Endothelial cell of umbilical vein (primary cell): ENCODE data around the gene C3orf20. TPM values are rescaled to one million over a fixed set of nuclear protein-coding genes. Genes with fewer than 3 reads are reported as not detected.

Experiments used
- BruUV-seq: library from RNA; stranded (reverse); fragments of 400-500 nt; replicated peaks from 2 replicates; lab custom pipeline; 2021; lab: Mats Ljungman, UMichigan
- CTCF ChIA-PET: fragments of 300-600, 350-600 bp; sonication (Branson Sonifier 250); formaldehyde crosslinking; loops from one replicate; lab custom pipeline; 2021; ENCODE audit warnings: antibody characterized with exemption, inconsistent platforms; lab: Charles Lee
- POLR2A ChIA-PET: fragments of 300-600, 350-600 bp; sonication (Branson Sonifier 250); formaldehyde crosslinking; loops from one replicate; lab custom pipeline; 2021; ENCODE audit warnings: antibody characterized with exemption, inconsistent platforms; lab: Charles Lee
- DNase-seq: peaks from one replicate; pipeline ENCODE4 v3.0.0-alpha.2; 2011; ENCODE audit warnings: low read depth, low spot score
- FAIRE-seq: peaks from 2 replicates; lab custom pipeline; 2011; peaks lifted over from hg19 to GRCh38; lab: Jason Lieb, UNC
- H2AFZ ChIP-seq: 2 replicates; pipeline ENCODE4 v1.6.0; 2012; ENCODE audit warnings: low read depth, low read length, control low read depth, inconsistent platforms
- H3K27ac ChIP-seq: 2 replicates; pipeline ENCODE4 v1.5.1; 2011; ENCODE audit warnings: low read depth, mild to moderate bottlenecking, control low read depth, low read length, moderate library complexity; ENCODE audit not compliant: insufficient read depth
- H3K27me3 ChIP-seq, 2 experiments: 2 replicates each; pipeline versions ENCODE4 v1.6.0 to v1.6.1; 2011; ENCODE audit warnings: low read length in 2 of 2, mixed read lengths in 1 of 2; ENCODE audit not compliant: control insufficient read depth in 2 of 2, insufficient read depth in 2 of 2
- H3K36me3 ChIP-seq, 2 experiments: 2 replicates in 1 of 2; 3 replicates in 1 of 2; pipeline ENCODE4 v1.5.1; 2011; ENCODE audit warnings: low read length in 2 of 2, mild to moderate bottlenecking in 1 of 2, moderate library complexity in 1 of 2; ENCODE audit not compliant: control insufficient read depth in 2 of 2, insufficient read depth in 2 of 2; ENCODE audit errors: extremely low read depth in 1 of 2
- H3K4me1 ChIP-seq: 3 replicates; pipeline ENCODE4 v1.5.1; 2011; ENCODE audit warnings: mild to moderate bottlenecking, low read length; ENCODE audit not compliant: control insufficient read depth, insufficient read depth; ENCODE audit errors: extremely low read depth
- H3K4me2 ChIP-seq: 2 replicates; pipeline ENCODE4 v1.6.1; 2011; ENCODE audit warnings: low read length, control low read depth, mixed read lengths; ENCODE audit not compliant: insufficient read depth
- H3K4me3 ChIP-seq, 3 experiments: fragments of 200-600 bp in 1 of 3; sonication (generic), shearing (Covaris generic) in 1 of 3; replicated peaks in 1 of 3; 2 replicates each; pipeline ENCODE4 v1.5.1; 2011 to 2016; ENCODE audit warnings: control low read depth in 3 of 3, low read length in 3 of 3, mild to moderate bottlenecking in 2 of 3, inconsistent platforms in 1 of 3, low read depth in 1 of 3, moderate library complexity in 1 of 3; ENCODE audit not compliant: insufficient read depth in 1 of 3
- H3K79me2 ChIP-seq: 2 replicates; pipeline ENCODE4 v1.6.0; 2012; ENCODE audit warnings: low read length, inconsistent platforms; ENCODE audit not compliant: control insufficient read depth, insufficient read depth
- H3K9ac ChIP-seq: replicated peaks from 2 replicates; pipeline ENCODE3; 2011; ENCODE audit warnings: low read length, control low read depth; ENCODE audit not compliant: insufficient read depth; ENCODE audit errors: extremely low read depth
- H3K9me1 ChIP-seq: replicated peaks from 3 replicates; pipeline ENCODE4 v1.6.0; 2011; ENCODE audit warnings: mild to moderate bottlenecking, low read length; ENCODE audit not compliant: control insufficient read depth, insufficient read depth; ENCODE audit errors: extremely low read depth
- H3K9me3 ChIP-seq: replicated peaks from 2 replicates; pipeline ENCODE4 v1.5.1; 2012; ENCODE audit warnings: low read length, inconsistent platforms; ENCODE audit not compliant: control insufficient read depth, insufficient read depth
- H4K20me1 ChIP-seq: replicated peaks from 2 replicates; pipeline ENCODE3; 2011; ENCODE audit warnings: mild to moderate bottlenecking, low read length; ENCODE audit not compliant: control insufficient read depth, insufficient read depth; ENCODE audit errors: extremely low read depth
- EZH2 ChIP-seq: IDR thresholded peaks from 2 replicates; pipeline ENCODE4 v1.6.1; 2012; ENCODE audit warnings: borderline replicate concordance, low read depth, mild to moderate bottlenecking, moderate library complexity, low read length, inconsistent platforms; ENCODE audit not compliant: severe bottlenecking
- FOS ChIP-seq: IDR thresholded peaks from 2 replicates; pipeline ENCODE4 v1.6.1; 2011; ENCODE audit warnings: mild to moderate bottlenecking, low read length, moderate library complexity, borderline replicate concordance; ENCODE audit not compliant: insufficient read depth
- GATA2 ChIP-seq: IDR thresholded peaks from 2 replicates; pipeline ENCODE4 v1.7.0; 2011; ENCODE audit warnings: low read depth, mild to moderate bottlenecking, moderate library complexity, mixed read lengths, low read length; ENCODE audit not compliant: insufficient read length, insufficient read depth
- JUN ChIP-seq: IDR thresholded peaks from 2 replicates; pipeline ENCODE4 v1.6.1; 2011; ENCODE audit warnings: borderline replicate concordance, low read depth; ENCODE audit not compliant: insufficient read length, insufficient read depth
- MAX ChIP-seq: IDR thresholded peaks from 2 replicates; pipeline ENCODE4 v1.6.1; 2011; ENCODE audit not compliant: insufficient read depth, insufficient read length
- MYC ChIP-seq: IDR thresholded peaks from one replicate; pipeline ENCODE4 v1.6.1; 2011; ENCODE audit warnings: mild to moderate bottlenecking, low read depth, low read length
- POLR2A ChIP-seq: IDR thresholded peaks from 2 replicates; pipeline ENCODE4 v1.6.1; 2012; ENCODE audit warnings: low read depth, mild to moderate bottlenecking, control low read depth, low read length
- POLR2AphosphoS5 ChIP-seq: IDR thresholded peaks from 2 replicates; pipeline ENCODE4 v1.6.1; 2012; ENCODE audit warnings: low read depth, mild to moderate bottlenecking, control low read depth, low read length, moderate library complexity; ENCODE audit not compliant: insufficient read depth
- dilution Hi-C: fragments of 300-500 bp; cut with MboI; formaldehyde crosslinking; loops from one replicate; pipeline ENCODE4 v1.15.0; 2019; ENCODE audit warnings: low sequenced_read_pairs; ENCODE audit not compliant: extremely low pct_ligation_motif_present
- intact Hi-C: fragments of 100-400 bp; cut with micrococcal nuclease; formaldehyde crosslinking; loops from one replicate; pipeline ENCODE4 v1.10.0; 2022
- polyA plus RNA-seq, 4 experiments: library from polyadenylated mRNA; depleted of rRNA in 3 of 4; stranded (reverse) in 3 of 4; unstranded in 1 of 4; fragments of >200 nt; gene quantifications; 2 replicates each; pipeline versions ENCODE4 v1.2.1 to v1.2.3, GENCODE V29; 2011 to 2012; ENCODE audit warnings: missing spikeins in 1 of 4
- total RNA-seq: library from RNA; stranded (reverse); gene quantifications from 2 replicates; pipeline ENCODE4 v1.2.3, GENCODE V29; 2021
- TF ChIP-seq, protein P1 (sequence below), 2 donors: IDR thresholded peaks; 1 replicate in 1 of 2; 2 replicates in 1 of 2; pipeline ENCODE4 v1.5.1; 2011; ENCODE audit warnings: low read length in 2 of 2, mild to moderate bottlenecking in 2 of 2, moderate library complexity in 2 of 2, control low read depth in 1 of 2, inconsistent platforms in 1 of 2, low read depth in 1 of 2; ENCODE audit not compliant: insufficient read depth in 1 of 2; ENCODE audit errors: extremely low read depth in 1 of 2

Gene C3orf20
- total and polyA plus RNA-seq, 2 donors (not counting 3 experiments of a cell fraction or from before 2014, with no cell fraction given): not detected

DNA sequence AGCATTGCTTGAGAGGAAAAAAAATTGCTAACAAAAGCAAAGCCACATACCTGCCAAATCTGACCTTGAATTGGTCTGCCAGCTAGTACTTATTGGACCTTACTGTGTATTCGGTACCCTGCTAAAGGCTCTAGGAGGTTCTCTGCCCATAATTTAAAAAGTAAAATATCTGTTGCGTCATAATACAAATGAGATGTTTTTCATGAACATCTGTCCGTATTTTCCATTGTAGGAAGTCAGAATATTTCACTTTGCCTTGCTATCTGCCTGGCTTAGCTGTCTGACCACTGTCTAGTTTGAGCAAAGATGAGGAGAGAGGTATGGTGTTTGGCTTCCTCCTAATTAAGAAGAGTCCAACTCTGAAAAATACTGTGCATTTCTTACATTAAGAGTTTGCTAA is 10.8 kb upstream of the C3orf20 start:
- POLR2A ChIA-PET: no interaction called here
- Histone ChIP-seq H3K36me3 (peaks cover 22 to 65% of the 10 kb centered on the region in 2 experiments), H3K4me3 (no peak overlapping the region), H3K4me1 (no peaks in the 10 kb centered on the region), H3K9me1 (no peaks in the 10 kb centered on the region), H3K4me2 (no peak overlapping the region), H3K79me2 (no peaks in the 10 kb centered on the region), H3K27ac (no peak overlapping the region), H3K9ac (no peak overlapping the region), H3K27me3 (no peaks in the 10 kb centered on the region), H3K9me3 (no peaks in the 10 kb centered on the region), H4K20me1 (no peaks in the 10 kb centered on the region), H2AFZ (no peak overlapping the region)
- no TSS peak for BruUV-seq
- intact Hi-C loops (no loop called here), dilution Hi-C loops (no loop called here)
- CTCF ChIA-PET: interaction anchor here (1.0 kb wide), 1 partner anchor 12 kb away, joined by 3 read pairs; no protein-coding TSS in a partner anchor
- FAIRE-seq: no peak
- DNase-seq: no peak
- TF ChIP-seq MAX (no peak), POLR2AphosphoS5 (no peak), JUN (no peak), FOS (no peak), POLR2A (no peak), MYC (no peak), EZH2 (no peak), GATA2 (no peak)
- TF ChIP-seq, protein P1, sequence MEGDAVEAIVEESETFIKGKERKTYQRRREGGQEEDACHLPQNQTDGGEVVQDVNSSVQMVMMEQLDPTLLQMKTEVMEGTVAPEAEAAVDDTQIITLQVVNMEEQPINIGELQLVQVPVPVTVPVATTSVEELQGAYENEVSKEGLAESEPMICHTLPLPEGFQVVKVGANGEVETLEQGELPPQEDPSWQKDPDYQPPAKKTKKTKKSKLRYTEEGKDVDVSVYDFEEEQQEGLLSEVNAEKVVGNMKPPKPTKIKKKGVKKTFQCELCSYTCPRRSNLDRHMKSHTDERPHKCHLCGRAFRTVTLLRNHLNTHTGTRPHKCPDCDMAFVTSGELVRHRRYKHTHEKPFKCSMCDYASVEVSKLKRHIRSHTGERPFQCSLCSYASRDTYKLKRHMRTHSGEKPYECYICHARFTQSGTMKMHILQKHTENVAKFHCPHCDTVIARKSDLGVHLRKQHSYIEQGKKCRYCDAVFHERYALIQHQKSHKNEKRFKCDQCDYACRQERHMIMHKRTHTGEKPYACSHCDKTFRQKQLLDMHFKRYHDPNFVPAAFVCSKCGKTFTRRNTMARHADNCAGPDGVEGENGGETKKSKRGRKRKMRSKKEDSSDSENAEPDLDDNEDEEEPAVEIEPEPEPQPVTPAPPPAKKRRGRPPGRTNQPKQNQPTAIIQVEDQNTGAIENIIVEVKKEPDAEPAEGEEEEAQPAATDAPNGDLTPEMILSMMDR (IDR thresholded peaks at IDR 0.05; ENCODE audit: extremely low read depth in 1 of 2, insufficient read depth in 1 of 2, low read depth in 1 of 2, low read length in 2 of 2): no peak
